Epithelial cell of proximal tubule (primary cell): Measurements from ENCODE around the gene MOB3B. TPM values are rescaled to one million over a fixed set of nuclear protein-coding genes. Genes with fewer than 3 reads are reported as not detected.

Source experiments
- DNase-seq: peaks from one replicate; pipeline ENCODE4 v3.0.0-alpha.2; 2011; ENCODE audit warnings: low read depth
- H3K4me3 ChIP-seq: 2 replicates; pipeline ENCODE4 v1.5.1; 2011; ENCODE audit warnings: low read depth, mild to moderate bottlenecking, low read length
- CTCF ChIP-seq: conservative IDR thresholded peaks from 2 replicates; pipeline ENCODE4 v1.5.1; 2012; ENCODE audit warnings: low read depth, mild to moderate bottlenecking, low read length
- total RNA-seq: library from RNA; depleted of rRNA; stranded (reverse); fragments of >200 nt; gene quantifications from 2 replicates; pipeline ENCODE4 v1.2.3, GENCODE V29; 2015

Gene MOB3B
- total RNA-seq, 1 donor from 2014 or later, result 2.9 TPM

GRCh38 chr9:27369591-27369990 lies 160.0 kb downstream of the MOB3B start:
- TF ChIP-seq CTCF, result no peak
- DNase-seq, result no peak
- H3K4me3 ChIP-seq, result no peak overlapping the region

DNA sequence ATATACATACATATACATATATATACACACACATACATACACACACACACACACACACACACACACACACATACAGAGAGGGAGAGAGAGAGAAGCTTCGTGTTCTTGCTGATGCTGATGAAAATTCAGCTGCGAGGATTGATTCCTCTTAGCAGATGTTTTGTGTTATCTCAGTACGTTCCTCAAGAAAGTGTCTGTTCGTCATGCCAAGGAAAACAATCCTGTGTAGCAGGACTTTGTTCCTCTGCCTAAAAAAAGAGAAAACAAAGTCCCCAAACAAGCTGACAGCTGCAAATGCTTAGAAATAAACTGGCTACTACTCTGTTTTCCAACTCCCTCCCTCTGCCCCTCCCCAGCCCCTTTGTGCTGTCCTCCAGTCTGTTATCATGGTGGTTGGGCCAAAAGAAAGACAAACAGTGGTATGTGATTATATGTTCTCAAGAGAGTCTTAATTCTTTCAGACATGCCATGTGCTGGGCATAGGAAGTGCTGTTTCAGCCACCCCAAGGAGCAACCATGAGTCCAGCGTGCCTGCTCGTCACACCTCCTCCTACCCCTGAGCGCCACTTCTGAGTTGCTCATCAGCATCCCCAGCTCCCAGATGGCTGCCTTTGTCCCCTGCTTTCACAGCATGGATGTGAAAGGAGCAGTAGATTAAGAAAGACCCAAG lies 161.2 kb downstream of the MOB3B start:
- no peak for DNase-seq
- TF ChIP-seq CTCF, result no peak
- H3K4me3 ChIP-seq, result no peak overlapping the region

GRCh38 chr9:27367921-27368315 lies 161.7 kb downstream of the MOB3B start:
- H3K4me3 ChIP-seq, result no peak overlapping the region
- TF ChIP-seq CTCF, result no peak
- no peak for DNase-seq

DNA sequence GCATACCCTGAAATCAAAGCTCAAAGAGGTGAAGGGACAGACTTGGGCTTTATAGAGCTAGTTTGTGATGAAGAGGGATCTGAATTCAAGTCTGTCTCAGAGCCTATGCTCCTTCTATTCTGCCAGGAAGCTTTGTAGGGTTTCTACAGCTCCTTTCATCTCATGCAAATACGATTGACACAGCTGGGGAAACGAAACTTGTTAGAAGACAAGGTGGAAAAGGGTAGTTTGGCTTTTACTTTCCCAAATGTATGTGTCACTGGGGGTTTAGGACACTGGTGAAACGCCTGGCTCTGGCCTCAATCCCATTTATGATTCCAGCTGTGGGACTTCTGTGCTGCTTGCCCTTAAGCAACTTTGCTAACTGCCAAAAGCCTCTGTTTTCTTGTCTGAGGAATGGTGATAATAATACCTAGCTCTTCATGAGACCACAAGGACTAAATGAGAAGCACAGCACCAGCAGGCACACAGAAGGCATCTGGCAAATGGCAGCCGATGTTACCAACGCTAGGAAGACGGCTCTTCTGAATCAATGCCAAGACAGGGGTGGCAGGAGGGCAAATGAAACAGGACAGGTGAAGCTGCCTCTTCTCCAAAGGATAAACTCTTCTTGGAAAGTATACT lies 162.3 kb downstream of the MOB3B start:
- TF ChIP-seq CTCF, result no peak
- DNase-seq, result no peak
- H3K4me3 ChIP-seq, result no peak overlapping the region

- no peak for DNase-seq
- no peak overlapping the region for H3K4me3 ChIP-seq
- TF ChIP-seq CTCF, result no peak
These were observed 163.8 kb downstream of the MOB3B start for GRCh38 chr9:27365707-27366376.

- no peak for DNase-seq
- no peak overlapping the region for H3K4me3 ChIP-seq
- TF ChIP-seq CTCF, result no peak
These were observed 167.0 kb downstream of the MOB3B start for GRCh38 chr9:27362447-27363210.
